Activated CD4-positive, alpha-beta T cell treated with anti-CD3 and anti-CD28 coated beads for 4 hours (primary cell): Measurements from ENCODE around the gene GPR52.
"Not testable (repeated sequence)": the region's sequence is repeated elsewhere in the genome, so short reads cannot be mapped to it uniquely, and the experiment has no call there.

ENCODE experiments used
- DNase-seq, 2 donors: peaks; one replicate each; pipeline ENCODE4 v3.0.0-alpha.2; 2020

The GPR52 gene, protein sequence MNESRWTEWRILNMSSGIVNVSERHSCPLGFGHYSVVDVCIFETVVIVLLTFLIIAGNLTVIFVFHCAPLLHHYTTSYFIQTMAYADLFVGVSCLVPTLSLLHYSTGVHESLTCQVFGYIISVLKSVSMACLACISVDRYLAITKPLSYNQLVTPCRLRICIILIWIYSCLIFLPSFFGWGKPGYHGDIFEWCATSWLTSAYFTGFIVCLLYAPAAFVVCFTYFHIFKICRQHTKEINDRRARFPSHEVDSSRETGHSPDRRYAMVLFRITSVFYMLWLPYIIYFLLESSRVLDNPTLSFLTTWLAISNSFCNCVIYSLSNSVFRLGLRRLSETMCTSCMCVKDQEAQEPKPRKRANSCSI

DNA sequence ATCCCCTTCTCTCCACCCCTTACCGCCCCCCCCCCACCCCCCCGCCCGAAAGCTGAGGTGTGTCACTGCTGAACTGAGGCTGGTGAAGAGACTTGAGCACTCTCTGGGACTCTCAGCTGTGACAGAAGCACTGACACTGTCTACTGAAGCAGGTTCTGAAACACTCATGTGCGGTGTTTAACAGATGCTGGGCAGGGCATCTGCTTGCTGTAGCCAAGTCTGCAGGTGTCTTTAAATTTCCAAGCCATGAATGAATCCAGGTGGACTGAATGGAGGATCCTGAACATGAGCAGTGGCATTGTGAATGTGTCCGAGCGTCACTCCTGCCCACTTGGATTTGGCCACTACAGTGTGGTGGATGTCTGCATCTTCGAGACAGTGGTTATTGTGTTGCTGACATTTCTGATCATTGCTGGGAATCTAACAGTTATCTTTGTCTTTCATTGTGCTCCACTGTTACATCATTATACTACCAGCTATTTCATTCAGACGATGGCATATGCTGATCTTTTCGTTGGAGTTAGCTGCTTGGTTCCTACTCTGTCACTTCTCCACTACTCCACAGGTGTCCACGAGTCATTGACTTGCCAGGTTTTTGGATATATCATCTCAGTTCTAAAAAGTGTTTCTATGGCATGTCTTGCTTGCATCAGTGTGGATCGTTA, at the start of gene GPR52:
TSS of gene GPR52 (plus strand) at position 99 of the 665 bp plus-strand sequence. CDS start at position 247, 148 bp downstream.
- no peak for DNase-seq

DNA sequence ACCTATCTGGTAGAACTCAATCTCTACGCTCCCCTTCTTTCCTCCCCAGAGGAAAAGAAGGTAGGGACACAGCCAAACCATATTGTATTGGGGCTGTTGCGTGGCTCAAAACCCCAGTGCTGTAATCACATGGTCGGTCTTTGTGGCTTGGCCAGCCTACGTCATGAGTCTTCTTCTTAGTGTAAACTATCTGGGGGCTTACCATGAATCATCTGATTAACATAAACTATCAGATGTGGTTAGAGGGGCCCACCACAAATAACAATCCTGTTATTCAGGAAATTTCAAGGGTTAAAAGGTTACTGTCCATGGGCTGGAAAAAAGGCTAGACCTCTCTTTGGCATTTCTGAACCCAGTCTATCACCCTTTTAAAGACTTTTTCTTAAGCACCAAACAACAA, 49.5 kb upstream of the GPR52 start:
- DNase-seq: no peak

DNA sequence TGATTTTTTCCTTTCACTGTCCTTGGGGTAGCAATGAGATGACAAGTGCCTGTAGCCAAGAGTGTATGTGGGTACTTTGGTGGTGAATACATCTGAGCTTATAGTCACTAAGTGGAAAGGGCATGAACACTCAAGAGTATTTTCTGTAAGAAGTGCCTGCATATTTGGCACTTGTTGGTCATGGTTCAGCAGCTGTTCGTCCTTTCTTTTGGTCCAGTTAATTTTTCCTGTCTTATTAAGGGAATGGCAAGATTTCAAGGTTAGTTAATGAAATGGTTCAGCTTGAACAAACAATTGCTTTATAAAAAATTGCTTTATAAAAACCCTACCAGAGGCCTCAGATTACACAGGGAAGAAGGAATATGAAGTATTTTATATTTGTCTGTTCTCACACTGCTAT, 48.6 kb upstream of the GPR52 start:
- DNase-seq: no peak

DNA sequence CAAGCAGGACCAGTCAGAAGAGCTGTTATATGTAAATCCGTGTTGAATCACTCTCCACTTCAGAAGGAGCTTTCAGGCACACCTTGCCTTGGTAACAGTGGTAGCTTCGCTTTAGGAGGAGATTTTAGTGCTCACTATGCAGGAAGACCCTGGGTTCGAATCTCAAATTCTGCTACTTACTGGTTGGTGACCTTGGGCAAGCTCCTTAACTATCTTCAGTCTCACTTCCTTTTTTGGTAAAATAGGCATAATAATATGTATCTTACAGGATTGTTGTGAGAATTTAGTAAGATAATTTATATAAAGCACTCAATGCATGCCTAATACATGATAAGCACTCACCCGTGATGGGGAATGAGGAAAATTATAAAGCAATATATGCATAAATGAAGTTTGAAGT, 46.7 kb upstream of the GPR52 start:
- no peak for DNase-seq

DNA sequence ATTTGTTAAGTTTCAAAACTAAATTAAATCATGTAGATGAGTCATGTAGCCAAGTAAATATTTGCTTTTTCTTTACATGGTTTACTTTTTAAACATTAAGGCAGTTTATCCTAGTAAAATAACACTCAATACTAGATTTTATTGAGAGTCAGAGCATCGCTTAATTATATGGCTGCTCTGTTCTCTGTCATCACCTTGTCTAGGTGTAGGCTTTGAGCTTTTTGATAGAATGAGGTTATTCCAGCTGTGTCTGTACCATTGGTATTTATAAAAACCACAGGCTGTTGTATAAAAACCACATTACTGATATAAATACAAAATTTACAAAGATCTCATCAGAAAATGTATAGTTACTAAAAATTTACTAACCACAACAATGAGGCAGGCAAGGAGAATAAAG, 42.5 kb upstream of the GPR52 start:
- DNase-seq: no peak

DNA sequence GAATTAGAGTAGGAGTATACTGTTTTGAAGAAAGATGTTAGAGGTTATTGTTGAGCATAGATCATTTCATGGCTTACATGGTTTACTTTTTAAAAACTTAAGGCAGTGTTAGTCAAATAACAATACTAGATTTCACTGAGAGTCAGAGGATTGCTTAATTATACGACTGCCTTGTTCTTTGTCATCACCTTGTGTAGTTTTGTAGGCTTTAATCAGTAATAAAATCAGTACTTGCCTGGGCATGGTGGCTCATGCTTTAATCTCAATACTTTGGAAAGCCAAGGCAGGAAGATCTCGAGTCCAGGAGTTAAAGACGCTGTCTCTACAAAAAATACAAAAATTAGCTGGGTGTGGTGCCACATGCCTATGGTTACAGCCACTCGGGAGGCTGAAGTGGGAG, 41.3 kb upstream of the GPR52 start:
- no peak for DNase-seq

DNA sequence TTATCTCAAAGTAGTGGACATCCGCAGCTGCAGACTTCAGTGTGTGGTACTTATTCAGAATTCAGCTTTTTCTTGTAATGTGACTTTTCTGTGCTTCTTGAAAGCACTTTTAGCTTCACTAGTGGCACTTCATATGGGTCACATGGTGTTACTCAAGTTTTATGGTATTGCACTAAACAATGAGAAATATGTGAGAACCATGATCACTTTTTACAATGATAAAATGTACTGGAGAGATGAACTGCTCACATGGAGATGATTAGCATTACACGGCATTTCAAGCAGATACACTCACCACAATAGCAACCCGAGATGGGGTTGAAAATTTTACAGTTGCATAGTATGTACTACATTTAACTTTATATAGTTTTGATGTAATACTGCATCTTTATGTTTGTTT, 40.1 kb upstream of the GPR52 start:
- no peak for DNase-seq

DNA sequence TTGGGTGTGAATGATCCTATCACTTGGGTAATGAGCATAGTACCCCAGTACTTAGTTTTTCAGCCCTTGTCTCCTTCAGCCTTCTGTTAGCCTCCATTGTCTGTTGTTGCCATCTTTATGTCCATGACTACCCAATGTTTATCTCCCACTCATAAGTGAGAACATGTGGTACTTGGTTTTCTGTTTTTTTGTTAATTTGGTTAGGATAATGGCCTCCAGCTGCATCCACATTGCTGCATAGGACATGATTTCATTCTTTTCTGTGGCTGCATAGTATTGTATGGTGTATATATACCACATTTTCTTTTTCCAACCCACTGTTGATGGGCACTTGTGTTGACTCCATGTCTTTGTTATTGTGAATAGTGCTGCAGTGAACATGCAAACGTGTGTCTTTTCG, 39.6 kb upstream of the GPR52 start:
- no peak for DNase-seq

DNA sequence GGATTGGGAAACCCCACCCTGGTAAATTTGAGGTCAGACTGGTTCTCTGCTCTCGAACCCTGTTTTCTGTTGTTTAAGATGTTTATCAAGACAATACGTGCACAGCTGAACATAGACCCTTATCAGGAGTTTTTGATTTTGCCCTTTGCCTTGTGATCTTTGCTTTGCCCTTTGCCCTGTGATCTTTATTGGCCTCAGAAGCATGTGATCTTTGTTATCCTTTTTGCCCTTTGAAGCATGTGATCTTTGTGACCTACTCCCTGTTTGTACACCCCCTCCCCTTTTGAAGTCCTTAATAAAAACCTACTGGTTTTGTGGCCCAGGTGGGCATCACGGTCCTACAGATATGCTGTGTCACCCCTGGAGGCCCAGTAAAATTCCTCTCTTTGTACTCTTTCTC, 38.0 kb upstream of the GPR52 start:
- not testable (repeated sequence) for DNase-seq

DNA sequence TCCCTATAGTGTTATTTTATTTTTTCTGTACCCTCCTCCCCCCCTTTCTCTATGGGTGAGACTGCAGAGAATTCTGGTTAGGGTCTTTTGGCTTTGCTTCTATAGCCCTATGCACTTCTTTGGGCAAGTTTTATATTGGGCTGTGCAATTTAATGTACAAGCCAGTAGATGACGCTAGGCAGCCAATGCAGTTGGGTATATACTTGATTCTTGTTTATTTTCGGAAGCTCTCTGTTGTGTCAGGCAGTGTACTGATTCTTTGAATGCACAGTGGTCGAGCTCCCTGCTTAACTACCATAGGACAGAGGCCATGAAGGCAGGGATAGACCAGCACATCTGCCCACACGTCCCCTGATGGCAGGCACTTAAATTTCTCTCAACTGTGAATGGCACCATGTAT, 34.1 kb upstream of the GPR52 start:
- no peak for DNase-seq

DNA sequence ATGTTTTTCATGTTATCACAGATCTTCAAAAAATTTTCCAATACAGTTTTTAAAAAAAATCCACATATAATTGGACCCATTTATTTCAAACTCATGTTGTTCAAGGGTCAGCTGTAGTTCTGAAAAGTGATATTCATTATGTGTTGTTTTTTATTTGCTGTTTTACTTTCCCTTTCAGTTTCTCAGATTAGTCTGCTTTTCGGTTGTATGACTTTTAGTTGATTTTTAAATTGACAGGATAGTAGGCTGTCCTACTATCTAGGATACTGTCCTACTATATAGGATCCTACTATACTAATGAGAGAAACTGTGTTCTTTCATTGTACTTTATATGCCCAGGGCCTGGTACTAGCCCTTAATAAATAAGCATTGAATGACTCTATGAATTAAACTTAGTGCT, 33.6 kb upstream of the GPR52 start:
- no peak for DNase-seq

DNA sequence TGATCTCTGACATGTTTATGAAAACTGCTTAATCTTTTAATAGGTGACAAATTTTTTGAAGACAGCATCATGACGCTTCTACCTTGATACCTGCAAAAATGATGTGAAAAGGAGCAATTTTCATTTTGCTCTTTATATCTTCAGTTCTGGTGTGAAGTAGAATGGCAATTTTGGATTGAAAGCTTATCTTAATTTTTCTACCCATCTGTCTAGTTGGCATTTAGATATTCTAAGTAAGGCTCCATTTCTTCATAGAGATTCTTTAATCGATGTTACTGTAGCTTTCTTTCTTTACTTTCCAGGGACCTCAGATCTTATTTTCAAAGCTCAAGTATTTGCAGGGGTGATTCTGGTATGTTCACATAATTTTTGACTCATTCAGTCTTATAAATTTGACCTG, 32.3 kb upstream of the GPR52 start:
- DNase-seq: no peak

DNA sequence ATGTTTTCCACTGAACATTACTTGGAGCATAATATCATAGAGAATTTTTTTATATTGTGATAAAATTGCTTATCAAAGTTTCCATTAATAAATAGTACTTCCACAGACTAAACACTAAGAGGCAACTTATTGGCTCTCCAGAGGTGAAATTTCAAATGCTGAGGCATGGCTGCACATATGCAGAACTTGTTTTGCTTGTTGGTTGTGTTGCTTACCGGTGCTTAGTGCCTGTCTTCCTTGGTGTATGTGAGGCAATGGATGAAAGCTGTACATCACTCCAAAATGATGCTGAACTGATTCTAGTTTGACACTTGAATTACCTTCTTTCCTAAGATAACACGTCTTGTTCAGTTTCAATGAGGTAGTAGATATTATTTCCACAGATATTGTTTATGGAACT, 29.8 kb upstream of the GPR52 start:
- no peak for DNase-seq

DNA sequence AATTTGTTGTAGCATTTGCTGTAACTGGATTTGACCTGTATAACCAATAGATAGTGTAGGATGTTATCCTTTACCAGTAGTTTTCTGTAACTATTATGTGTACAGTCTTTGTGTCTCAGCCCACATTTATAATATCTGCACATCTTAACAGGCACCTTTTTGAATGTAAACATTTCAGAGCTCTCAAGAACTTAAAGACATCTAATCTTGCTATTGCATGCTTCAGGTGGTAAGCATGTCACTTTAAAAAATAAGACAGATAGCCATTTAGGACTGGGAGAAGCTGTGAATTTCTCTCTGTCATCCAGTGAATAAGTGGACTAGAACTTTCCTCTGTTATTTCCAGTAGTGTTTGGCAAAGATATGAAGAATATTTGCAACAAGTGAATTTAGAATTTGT, 22.6 kb upstream of the GPR52 start:
- no peak for DNase-seq

DNA sequence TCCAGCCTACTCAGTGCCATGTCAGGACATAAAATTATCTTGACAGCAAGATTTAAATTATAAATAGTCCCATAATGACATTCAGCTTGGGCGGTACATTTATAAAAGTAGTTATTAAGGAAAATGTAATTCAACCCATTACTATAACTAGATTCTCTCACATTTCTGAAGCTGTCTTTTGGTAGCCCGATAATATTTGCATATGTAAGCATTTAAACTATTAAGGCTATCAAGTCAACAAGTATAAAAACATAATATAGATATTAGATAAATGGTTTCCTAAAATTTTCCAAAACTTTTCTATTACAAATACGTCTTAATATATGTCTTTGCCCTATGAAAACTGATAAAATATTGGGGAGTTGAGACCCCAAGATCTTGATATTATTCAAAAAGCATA, 21.6 kb upstream of the GPR52 start:
- no peak for DNase-seq

DNA sequence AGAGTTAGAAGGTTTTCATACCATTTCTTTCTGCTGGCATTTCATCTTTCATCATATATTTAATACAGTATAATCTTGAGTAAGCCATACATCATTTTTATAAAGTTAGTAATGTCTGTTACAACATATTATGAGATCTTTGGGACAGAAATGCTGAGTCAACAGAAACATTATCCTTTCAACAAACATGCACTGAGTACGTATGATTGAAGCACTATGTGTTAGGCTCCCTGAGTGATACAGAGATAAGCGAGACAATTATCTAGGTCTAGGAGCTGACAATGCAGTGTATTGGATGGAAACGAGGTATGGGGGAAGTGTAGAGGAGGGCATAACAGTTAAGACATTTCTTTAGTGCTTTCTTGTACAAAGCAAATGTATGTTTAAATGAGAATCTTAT, 19.7 kb upstream of the GPR52 start:
- no peak for DNase-seq

DNA sequence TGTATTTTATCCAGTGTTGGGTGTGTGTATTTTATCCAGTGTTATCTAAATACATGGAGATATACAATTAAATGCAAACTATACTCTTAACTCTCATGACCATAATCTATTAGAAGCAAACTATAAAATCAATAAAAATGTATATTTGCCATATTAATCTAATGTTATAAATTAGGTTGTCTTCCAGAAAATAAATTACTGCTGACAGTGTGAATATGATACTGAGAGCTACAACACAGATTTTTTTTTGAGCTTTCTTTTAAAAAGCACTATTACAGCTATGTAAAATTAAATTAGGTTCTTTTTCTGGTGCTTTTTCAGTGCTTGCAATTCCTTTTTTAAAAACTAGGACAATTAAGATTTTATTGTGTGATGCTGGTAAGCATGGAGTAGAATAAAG, 19.0 kb upstream of the GPR52 start:
- no peak for DNase-seq

DNA sequence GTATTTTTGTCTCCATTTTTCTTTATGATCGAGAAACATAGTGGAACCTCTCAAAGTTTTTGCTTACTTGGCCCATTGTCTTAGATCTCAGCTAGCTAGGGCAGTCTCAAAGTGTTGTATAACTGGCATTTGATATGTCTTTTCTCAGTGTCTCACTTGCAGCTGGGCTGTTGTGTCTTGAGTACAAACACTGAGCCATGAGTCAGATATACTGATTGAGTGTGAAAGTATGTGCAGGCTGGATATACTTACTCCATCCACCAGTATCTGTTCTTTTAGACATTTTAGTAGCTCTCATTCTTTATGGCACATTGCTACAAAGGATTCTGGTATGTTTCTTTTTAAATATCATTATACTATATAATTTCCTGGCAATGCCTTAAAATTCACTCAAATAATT, 14.3 kb upstream of the GPR52 start:
- no peak for DNase-seq

DNA sequence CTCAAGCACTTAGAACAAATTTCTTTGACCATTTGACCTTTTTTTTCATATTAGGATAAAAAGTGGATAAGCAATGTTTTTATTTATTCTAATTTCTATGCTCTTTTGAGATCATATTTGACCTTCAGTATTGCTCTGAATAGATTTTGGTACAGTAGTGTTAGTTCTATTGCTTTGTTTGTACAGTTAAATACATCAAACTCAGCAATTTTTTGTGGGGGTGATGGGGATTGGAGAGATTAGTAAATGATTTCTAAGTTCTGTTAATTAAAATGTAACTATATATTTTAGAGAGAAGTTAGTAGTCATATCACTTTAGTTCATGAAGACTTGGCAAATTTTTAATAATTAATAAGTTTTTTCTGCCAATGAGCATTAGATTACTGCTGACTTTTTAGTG, 2.4 kb upstream of the GPR52 start:
- DNase-seq: no peak

DNA sequence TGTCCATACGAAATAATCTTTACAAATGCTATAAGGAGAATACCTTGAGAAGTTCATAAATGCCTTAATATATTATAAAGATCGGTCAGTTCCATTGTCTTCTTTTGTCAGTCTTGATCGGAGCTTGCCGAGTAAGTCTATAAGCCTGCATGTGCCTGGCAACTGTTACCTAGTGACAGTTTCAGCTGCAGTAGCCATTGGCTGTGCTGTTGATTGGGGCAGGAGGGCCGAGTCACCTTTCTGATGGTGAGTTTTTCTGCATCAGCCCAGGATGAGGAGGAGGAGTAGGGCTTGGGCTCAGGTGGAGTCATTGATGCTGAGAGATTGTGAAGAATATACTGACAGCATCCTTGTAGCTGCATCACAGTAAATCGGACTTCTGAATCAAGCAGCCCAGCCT, 1.9 kb upstream of the GPR52 start:
- no peak for DNase-seq

DNA sequence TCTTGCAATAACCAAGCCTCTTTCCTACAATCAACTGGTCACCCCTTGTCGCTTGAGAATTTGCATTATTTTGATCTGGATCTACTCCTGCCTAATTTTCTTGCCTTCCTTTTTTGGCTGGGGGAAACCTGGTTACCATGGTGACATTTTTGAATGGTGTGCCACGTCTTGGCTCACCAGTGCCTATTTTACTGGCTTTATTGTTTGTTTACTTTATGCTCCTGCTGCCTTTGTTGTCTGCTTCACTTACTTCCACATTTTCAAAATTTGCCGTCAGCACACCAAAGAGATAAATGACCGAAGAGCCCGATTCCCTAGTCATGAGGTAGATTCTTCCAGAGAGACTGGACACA, 743 bp downstream of the GPR52 start:
- no peak for DNase-seq

DNA sequence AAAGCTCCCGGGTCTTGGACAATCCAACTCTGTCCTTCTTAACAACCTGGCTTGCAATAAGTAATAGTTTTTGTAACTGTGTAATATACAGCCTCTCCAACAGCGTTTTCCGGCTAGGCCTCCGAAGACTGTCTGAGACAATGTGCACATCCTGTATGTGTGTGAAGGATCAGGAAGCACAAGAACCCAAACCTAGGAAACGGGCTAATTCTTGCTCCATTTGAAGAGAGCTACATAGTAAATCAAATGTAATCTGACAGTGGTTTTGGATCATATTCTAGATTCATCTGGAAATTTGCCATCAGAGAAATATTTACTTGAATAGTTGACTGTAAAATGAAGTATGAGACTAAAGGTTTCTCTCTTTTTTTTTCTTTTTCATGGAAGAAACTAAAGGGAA, 1.2 kb downstream of the GPR52 start:
- no peak for DNase-seq

DNA sequence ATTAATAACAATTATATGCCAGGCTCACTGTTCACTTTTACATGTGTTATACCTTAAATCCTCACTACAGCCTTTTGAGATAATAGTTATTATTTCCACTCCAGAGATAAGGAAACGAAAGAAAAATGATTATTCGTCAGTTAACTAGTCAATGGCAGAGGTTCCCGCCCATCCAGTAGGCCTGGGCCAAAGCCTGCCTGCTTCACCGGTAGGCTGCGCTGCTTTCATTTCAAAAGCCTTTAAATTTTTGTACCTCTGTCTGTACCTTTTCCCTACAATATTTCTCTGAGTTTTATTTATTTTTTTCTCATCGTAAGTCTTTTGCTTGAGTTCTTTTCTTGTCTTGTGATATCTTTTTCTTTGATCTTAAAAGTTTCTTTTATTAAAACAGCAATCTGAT, 3.6 kb downstream of the GPR52 start:
- DNase-seq: no peak

DNA sequence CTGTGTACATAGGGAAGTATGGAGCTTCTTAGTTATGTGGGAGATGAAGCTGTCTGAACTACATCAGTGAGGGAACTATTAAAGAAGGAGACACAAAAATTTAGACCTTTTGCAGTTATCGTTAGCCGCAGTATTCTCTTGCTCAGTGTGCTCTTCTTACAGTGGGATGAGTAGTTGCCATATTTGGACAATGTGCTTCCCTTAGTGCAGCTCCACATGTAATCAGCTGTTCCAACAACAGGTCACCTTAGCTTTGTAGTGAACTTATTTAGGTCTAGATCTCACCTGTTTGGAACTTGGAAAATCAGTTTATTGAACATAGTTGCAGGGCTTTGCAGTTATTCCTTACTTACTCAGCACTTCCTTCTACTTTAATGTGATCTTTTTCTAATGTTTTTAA, 18.1 kb downstream of the GPR52 start:
- DNase-seq: no peak

DNA sequence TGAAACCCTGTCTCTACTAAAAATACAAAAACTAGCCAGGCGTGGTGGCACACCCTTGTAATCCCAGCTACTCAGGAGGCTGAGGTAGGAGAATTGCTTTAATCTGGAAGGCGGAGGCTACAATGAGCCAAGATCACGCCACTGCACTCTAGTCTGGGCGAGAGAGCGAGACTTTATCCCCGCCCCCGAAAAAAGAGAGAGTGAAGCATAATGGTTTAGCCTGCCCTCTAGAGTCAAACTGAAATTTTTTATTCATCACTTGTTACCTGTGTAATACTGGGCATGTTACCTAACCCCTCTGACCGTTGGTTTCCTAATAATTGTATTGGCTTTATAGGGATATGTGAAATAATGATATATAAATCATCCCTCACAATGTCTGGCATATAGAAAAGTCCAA, 18.8 kb downstream of the GPR52 start:
- DNase-seq: no peak
